Measurements from ENCODE around the gene GNAQ.
A peak's percentile ranks its signal among the peaks of the same experiment; 100 is the strongest.

The GNAQ gene

GRCh38 chr9:78006734-78007133 is 24.9 kb downstream of the GNAQ start:
- in situ Hi-C loops (cut with MboI; ENCODE audit: low pct_unique_long_range_greater_than_20kb, low sequenced_read_pairs), result no loop called here
- DNase-seq, result no peak

GRCh38 chr9:78005231-78006002 is 26.2 kb downstream of the GNAQ start:
- no peak for DNase-seq
- in situ Hi-C loops (cut with MboI; ENCODE audit: low pct_unique_long_range_greater_than_20kb, low sequenced_read_pairs), result no loop called here

GRCh38 chr9:78004478-78005229 is 27.0 kb downstream of the GNAQ start:
- DNase-seq, result no peak
- in situ Hi-C loops (cut with MboI; ENCODE audit: low pct_unique_long_range_greater_than_20kb, low sequenced_read_pairs), result no loop called here

- in situ Hi-C loops (cut with MboI; ENCODE audit: low pct_unique_long_range_greater_than_20kb, low sequenced_read_pairs), result no loop called here
- DNase-seq, result no peak
These were observed 27.9 kb downstream of the GNAQ start for GRCh38 chr9:78003730-78004129.

GRCh38 chr9:78001946-78002731 is 29.5 kb downstream of the GNAQ start:
- in situ Hi-C loops (cut with MboI; ENCODE audit: low pct_unique_long_range_greater_than_20kb, low sequenced_read_pairs), result no loop called here

GRCh38 chr9:78000221-78000620 is 31.4 kb downstream of the GNAQ start:
- no peak for DNase-seq
- in situ Hi-C loops (cut with MboI; ENCODE audit: low pct_unique_long_range_greater_than_20kb, low sequenced_read_pairs), result no loop called here

More at GRCh38 chr9:78001946-78002731, 29.5 kb downstream of the GNAQ start:
- no peak for DNase-seq

GRCh38 chr9:77999231-77999631 is 32.4 kb downstream of the GNAQ start:
- no peak for DNase-seq
- in situ Hi-C loops (cut with MboI; ENCODE audit: low pct_unique_long_range_greater_than_20kb, low sequenced_read_pairs), result no loop called here

- DNase-seq, result no peak
- in situ Hi-C loops (cut with MboI; ENCODE audit: low pct_unique_long_range_greater_than_20kb, low sequenced_read_pairs), result no loop called here
These were observed 33.9 kb downstream of the GNAQ start for GRCh38 chr9:77997611-77998284.

GRCh38 chr9:77996696-77997095 is 34.9 kb downstream of the GNAQ start:
- DNase-seq, result no peak
- in situ Hi-C loops (cut with MboI; ENCODE audit: low pct_unique_long_range_greater_than_20kb, low sequenced_read_pairs), result no loop called here

- in situ Hi-C loops (cut with MboI; ENCODE audit: low pct_unique_long_range_greater_than_20kb, low sequenced_read_pairs), result no loop called here
- no peak for DNase-seq
These were observed 40.4 kb downstream of the GNAQ start for GRCh38 chr9:77991191-77991590.

- in situ Hi-C loops (cut with MboI; ENCODE audit: low pct_unique_long_range_greater_than_20kb, low sequenced_read_pairs), result no loop called here
- DNase-seq, result no peak
These were observed 41.7 kb downstream of the GNAQ start for GRCh38 chr9:77989909-77990308.

- in situ Hi-C loops (cut with MboI; ENCODE audit: low pct_unique_long_range_greater_than_20kb, low sequenced_read_pairs), result no loop called here
- DNase-seq, result no peak
These were observed 42.2 kb downstream of the GNAQ start for GRCh38 chr9:77989458-77989857.

GRCh38 chr9:77988630-77989029 is 43.0 kb downstream of the GNAQ start:
- DNase-seq, result no peak
- in situ Hi-C loops (cut with MboI; ENCODE audit: low pct_unique_long_range_greater_than_20kb, low sequenced_read_pairs), result no loop called here

- no peak for DNase-seq
- in situ Hi-C loops (cut with MboI; ENCODE audit: low pct_unique_long_range_greater_than_20kb, low sequenced_read_pairs), result no loop called here
These were observed 43.6 kb downstream of the GNAQ start for GRCh38 chr9:77987880-77988525.

GRCh38 chr9:77987081-77987656 is 44.4 kb downstream of the GNAQ start:
- in situ Hi-C loops (cut with MboI; ENCODE audit: low pct_unique_long_range_greater_than_20kb, low sequenced_read_pairs), result no loop called here

GRCh38 chr9:77985996-77986395 is 45.6 kb downstream of the GNAQ start:
- in situ Hi-C loops (cut with MboI; ENCODE audit: low pct_unique_long_range_greater_than_20kb, low sequenced_read_pairs), result no loop called here
- DNase-seq, result no peak

More at GRCh38 chr9:77987081-77987656, 44.4 kb downstream of the GNAQ start:
- peak; percentile 57 for DNase-seq

GRCh38 chr9:77983320-77983662 is 48.3 kb downstream of the GNAQ start:
- no peak for DNase-seq
- in situ Hi-C loops (cut with MboI; ENCODE audit: low pct_unique_long_range_greater_than_20kb, low sequenced_read_pairs), result no loop called here

GRCh38 chr9:77982581-77983319 is 48.9 kb downstream of the GNAQ start:
- DNase-seq, result peak; percentile 33
- in situ Hi-C loops (cut with MboI; ENCODE audit: low pct_unique_long_range_greater_than_20kb, low sequenced_read_pairs), result no loop called here
